HG03469 (cell line): Measurements from ENCODE around the gene C16orf92.

Experiments used
- ATAC-seq: cut with Tn5 transposase; IDR thresholded peaks from one replicate; pipeline ENCODE4 v1.9.1; 2021; ENCODE audit warnings: mild to moderate bottlenecking, moderate library complexity, moderate number of reproducible peaks; ENCODE audit not compliant: unreplicated experiment

The C16orf92 gene

GRCh38 chr16:29988346-29989075 lies 34.5 kb upstream of the C16orf92 start:
- no peak for ATAC-seq

DNA sequence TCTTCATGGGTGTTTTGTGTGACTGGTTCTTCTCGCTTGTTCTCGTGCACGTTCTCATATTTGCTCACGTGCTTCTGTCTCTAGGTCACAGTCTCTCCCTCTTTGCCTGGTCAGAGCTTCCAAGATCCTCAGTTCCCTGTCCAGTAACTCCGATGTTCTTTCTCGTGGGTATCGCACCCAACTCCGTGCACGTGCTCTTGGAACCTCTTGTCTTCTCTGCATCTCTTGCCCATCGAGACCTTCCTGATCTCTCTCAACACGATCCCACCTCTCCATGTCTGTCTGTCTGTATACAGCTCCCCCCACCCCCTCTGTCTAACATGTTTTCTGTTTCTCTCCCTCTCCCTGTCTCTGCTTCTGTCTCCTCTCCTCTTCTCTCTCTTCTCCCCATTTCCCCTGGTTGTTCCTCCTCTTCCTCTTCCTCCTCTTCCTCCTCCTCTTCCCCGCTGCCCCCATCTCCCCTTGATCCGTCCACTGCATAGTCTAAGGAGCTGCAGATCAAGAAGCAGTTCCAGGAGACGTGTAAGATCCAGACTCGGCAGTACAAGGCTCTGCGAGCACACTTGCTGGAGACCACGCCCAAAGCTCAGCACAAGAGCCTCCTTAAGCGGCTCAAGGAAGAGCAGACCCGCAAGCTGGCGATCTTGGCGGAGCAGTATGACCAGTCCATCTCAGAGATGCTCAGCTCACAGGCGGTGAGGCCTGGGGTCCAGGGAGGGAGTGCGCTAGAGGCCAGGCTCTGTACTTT lies 33.7 kb upstream of the C16orf92 start:
- no peak for ATAC-seq

DNA sequence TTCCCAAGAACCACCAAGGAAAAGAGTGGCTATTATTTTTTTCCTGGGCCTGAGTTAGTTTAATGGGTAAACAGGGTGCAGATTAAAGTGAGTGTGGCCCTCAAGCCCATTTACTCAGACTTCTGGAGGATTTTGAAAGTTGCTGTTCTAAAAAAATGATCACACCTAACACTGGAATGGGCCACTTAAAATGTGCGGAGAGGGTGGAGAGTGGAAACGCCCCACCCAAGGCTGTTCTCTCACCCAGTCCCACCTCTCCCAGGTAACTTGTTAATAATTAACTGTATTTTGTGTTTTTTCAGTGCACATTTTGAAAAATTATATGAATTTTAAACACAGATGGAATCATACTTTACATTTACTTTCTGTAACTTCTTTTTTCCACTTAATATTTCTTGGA lies 33.0 kb upstream of the C16orf92 start:
- no peak for ATAC-seq

DNA sequence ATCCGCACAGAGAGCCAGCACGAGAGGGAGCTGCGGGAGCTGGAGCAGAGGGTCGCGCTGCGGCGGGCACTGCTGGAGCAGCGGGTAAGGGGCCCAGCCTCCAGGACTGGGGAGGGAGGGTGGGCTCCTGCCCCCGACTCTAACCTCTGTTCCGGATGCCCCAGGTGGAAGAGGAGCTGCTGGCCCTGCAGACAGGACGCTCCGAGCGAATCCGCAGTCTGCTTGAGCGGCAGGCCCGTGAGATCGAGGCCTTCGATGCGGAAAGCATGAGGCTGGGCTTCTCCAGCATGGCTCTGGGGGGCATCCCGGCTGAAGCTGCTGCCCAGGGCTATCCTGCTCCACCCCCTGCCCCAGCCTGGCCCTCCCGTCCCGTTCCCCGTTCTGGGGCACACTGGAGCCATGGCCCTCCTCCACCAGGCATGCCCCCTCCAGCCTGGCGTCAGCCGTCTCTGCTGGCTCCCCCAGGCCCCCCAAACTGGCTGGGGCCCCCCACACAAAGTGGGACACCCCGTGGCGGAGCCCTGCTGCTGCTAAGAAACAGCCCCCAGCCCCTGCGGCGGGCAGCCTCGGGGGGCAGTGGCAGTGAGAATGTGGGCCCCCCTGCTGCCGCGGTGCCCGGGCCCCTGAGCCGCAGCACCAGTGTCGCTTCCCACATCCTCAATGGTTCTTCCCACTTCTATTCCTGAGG lies 32.0 kb upstream of the C16orf92 start:
- ATAC-seq = no peak

- no peak for ATAC-seq
Measured at GRCh38 chr16:29991571-29991904, 31.5 kb upstream of the C16orf92 start.

DNA sequence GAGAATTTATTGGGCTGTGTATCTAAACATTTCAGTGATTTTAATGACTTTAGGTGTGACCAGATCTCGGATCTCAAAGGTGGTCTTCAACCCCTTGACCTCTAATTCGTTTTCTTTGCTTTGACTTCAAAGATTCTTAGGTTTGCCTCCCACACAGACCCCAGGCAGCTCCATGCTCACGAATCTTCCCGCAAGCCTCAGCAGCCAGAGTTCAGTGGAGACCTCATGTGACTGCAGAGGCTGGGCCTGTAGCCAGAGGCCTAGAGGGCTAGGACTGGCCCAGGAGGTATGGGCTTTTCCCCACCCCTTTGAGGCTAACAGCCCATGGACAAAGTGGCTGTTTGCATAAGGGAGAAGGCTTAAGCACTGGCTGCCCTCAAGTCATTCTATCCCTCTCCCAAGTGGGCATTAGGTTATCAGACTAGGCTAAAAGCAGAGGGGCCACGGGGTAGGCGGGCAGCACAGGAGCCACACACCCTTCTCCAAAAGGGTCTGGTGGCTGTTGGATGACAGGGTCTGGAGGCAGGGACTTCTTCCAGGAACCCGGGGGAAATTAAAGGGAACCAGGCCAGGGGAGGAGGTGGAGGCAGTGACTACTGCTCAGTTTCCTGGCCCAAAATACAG lies 30.5 kb upstream of the C16orf92 start:
- no peak for ATAC-seq

- ATAC-seq = no peak
Measured at GRCh38 chr16:29993191-29993902, 29.7 kb upstream of the C16orf92 start.

DNA sequence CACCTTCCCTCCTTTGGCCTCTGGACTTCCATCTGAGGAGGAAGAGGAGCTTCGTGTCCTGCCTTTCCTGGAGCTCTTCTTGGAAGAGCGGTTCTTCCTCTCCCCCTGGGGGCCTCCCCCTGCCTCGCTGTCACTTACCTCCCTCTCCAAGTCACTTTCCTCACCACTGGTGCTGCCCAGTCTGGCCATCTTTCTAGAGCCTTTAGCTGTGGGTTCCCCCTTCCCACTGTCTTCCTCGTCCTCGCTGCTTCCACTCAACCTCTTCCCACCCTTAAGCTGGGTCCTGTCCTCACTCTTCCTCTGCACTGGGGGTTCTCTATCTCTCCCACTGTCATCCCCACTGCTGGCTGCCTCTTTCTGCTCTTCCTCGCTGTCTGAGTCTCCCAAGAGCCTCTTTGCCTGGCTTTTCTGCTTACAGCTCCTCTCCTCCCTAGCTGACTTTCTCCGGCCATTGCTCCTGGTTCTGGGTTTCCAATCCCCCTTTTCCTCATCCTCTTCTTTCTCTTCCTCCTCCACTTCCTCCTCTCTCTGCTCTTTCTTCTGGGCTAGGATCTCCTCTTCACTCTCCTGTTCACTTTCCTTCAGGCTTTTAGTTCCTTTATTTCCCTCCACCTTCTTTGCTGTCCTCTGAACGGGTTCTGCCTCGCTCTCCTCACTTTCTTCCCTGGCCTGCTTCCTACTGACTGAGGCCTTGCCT lies 28.9 kb upstream of the C16orf92 start:
- ATAC-seq = no peak

GRCh38 chr16:29994600-29995323 lies 28.2 kb upstream of the C16orf92 start:
- ATAC-seq = no peak

DNA sequence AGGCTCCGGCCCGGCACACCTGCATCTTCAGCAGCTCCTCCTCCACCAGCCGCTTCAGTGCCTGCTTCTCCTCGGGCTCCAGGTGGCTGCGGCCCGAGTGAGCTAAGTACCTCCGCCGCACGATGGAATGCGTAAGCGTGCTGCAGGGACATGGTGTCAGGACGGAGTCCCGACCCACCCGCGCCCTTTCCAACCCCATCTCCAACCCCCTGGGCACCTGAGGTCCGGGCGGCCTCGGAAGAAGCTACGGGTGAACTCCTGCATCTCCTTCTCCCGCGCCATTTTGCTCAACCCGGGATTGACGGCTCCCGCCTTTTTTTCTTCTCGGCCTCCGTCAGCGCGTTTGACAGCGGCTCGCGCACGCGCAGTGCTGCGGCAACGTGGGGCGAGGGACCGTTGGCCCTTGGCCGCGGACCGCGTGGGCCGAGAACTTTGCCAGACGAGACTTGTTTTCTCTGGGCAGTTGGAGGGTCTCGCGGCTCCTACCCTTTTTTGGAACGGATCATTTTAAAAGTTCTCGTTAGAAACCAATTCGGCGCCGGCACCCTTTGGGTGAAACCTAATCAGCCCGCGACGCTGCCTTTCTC lies 27.6 kb upstream of the C16orf92 start, which contains the start of gene HIRIP3:
TSS of gene HIRIP3 (minus strand) at position 294 of the 587 bp plus-strand sequence. CDS start at position 282, 12 bp downstream.
- no peak for ATAC-seq

- ATAC-seq = peak; percentile 89
Measured at GRCh38 chr16:29995911-29996765, 26.9 kb upstream of the C16orf92 start, which contains the start of gene INO80E. Gene INO80E, plus strand, starts transcription at chr16:29996241. Its CDS starts 70 bp downstream, at chr16:29996311.

DNA sequence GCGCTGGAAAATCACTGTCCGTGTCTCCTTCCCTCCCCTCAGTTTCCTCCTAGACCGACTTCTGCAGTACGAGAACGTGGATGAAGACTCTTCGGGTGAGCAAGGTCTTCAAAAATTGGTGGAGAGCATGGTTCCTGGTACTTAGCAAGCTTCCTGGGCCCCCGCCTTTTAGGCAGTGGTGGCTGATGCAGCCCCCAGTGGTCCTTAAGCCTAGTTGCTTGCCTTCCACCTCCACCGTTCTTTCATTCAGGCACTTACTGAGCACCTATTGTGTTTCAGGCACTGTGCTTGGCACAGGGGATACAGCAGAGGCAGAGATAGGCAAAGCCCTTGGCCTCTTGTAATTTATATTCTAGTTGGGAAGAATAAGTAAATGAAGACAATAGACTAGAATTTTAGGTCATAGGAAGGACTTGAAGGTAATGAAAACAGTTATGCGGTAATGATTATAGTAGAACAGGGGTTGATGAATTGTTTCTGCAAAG lies 26.2 kb upstream of the C16orf92 start:
- no peak for ATAC-seq

GRCh38 chr16:29999605-30000004 lies 23.4 kb upstream of the C16orf92 start:
- no peak for ATAC-seq

DNA sequence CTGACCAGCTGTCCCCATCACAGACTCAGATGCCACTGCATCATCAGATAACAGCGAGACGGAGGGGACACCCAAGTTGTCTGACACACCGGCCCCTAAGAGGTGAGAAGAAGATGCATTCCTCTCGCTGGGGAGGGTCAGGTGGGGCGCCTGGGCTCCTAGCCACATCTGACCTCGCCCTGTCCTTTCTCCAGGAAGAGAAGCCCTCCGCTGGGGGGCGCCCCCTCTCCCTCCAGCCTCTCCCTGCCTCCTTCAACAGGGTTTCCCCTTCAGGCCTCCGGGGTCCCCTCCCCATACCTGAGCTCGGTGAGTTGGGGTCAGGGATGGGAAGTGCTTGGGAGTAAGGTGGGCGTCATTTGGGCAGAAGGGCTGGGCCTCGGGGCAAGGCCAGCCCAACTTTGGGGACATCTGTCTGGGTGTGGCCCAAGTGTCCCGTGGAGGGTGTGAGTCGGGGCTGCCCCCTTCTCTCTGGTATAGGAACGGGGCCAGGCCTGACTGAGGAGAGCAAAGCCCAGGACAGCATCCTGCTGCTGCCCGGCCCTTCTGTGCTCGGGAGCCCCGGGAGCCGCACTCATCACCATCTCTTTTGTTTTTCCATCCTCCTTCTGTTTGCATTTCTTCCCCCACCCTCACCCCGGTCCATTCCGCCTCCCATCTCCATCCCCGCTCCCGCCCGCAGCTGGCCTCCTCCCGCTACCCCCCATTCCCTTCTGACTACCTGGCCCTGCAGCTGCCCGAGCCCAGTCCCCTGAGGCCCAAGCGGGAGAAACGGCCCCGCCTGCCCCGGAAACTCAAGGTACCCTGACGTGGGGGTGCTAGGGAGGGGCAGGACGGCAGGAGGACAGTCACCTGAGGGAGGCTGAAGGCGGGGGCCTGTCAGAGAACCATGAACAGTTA lies 22.0 kb upstream of the C16orf92 start:
- no peak for ATAC-seq

DNA sequence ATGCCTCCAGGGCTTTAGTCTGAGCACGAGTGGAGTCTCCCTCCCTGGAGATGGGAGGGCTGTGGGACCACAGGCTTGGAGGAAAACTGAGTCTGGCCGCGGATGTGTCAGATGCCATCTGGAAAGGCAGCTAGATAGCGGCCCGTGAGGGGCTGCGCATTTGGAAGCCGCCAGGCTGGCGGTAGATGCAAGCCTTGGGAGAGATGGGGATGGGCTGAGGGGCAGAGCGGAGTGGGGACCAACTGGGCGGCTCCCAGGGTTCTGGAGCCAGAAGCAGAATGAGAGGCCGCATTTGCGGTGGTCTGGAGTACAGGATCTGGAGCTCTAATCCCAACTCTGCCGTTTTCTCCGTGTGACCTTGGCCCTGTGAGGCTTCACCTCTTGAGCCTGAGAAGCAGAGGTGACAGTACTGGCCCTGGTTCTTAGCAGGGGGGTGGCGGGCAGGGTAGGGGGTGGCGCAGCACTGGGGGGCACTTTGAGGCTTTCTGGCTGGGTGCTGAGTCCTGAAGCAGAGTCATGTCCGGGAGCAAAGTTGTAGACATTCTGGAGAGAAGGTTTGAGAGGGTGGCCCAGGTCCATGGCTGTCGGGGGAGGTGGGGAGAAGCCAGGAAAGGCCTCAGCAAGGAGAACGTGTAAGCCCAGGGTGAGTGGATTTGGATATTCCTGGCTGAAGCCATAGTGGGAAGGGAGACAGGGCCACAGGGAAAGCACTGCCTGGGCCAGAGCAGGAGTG lies 20.2 kb upstream of the C16orf92 start:
- ATAC-seq = no peak
